Loucy (cell line): ENCODE measurements around the gene LAMTOR4.

Experiments
- H2AFZ ChIP-seq: fragments of 200-600 bp; sonication (generic); 2 replicates; pipeline ENCODE4 v1.6.0; 2016; ENCODE audit warnings: antibody characterized with exemption, mild to moderate bottlenecking, low read length, moderate library complexity
- H3F3A ChIP-seq: fragments of 200-600 bp; 2 replicates; pipeline ENCODE4 v1.6.0; 2016; ENCODE audit warnings: antibody characterized with exemption, low read depth, mild to moderate bottlenecking
- H3K27me3 ChIP-seq: fragments of 200-600 bp; sonication (generic); 2 replicates; pipeline ENCODE4 v1.6.1; 2014; ENCODE audit warnings: low read length, mild to moderate bottlenecking; ENCODE audit not compliant: insufficient read depth, poor library complexity, severe bottlenecking
- H3K36me3 ChIP-seq: fragments of 200-600 bp; sonication (generic); 2 replicates; pipeline ENCODE4 v1.6.1; 2016; ENCODE audit warnings: low read length; ENCODE audit not compliant: insufficient read depth
- H3K4me1 ChIP-seq: fragments of 200-600 bp; sonication (generic); 2 replicates; pipeline ENCODE4 v1.5.1; 2014; ENCODE audit warnings: low read length, mild to moderate bottlenecking; ENCODE audit not compliant: insufficient read depth, poor library complexity, severe bottlenecking
- H3K4me2 ChIP-seq: fragments of 200-600 bp; sonication (generic); 2 replicates; pipeline ENCODE4 v1.6.0; 2014; ENCODE audit warnings: antibody characterized with exemption, low read length, low read depth, mild to moderate bottlenecking; ENCODE audit not compliant: poor library complexity, severe bottlenecking
- H3K4me3 ChIP-seq: fragments of 200-600 bp; sonication (generic); 2 replicates; pipeline ENCODE4 v1.5.1; 2014; ENCODE audit warnings: low read length, mild to moderate bottlenecking, mixed read lengths; ENCODE audit not compliant: poor library complexity, severe bottlenecking
- H3K79me2 ChIP-seq: fragments of 200-600 bp; sonication (generic); 2 replicates; pipeline ENCODE4 v1.6.1; 2014; ENCODE audit warnings: low read length; ENCODE audit not compliant: insufficient read depth
- H3K9ac ChIP-seq: fragments of 200-600 bp; sonication (generic); 2 replicates; pipeline ENCODE4 v1.6.0; 2014; ENCODE audit warnings: mild to moderate bottlenecking, low read depth, low read length, moderate library complexity; ENCODE audit not compliant: poor library complexity, severe bottlenecking
- H3K9me2 ChIP-seq: fragments of 200-600 bp; sonication (generic); replicated peaks from 2 replicates; pipeline ENCODE4 v1.6.1; 2016; ENCODE audit warnings: low read depth, low read length, mixed read lengths
- H3K9me3 ChIP-seq: fragments of 200-600 bp; sonication (generic); 2 replicates; pipeline ENCODE4 v1.6.1; 2014; ENCODE audit warnings: mild to moderate bottlenecking, antibody characterized with exemption, low read length, low read depth; ENCODE audit not compliant: insufficient read depth
- H4K20me1 ChIP-seq: fragments of 200-600 bp; sonication (generic); 2 replicates; pipeline ENCODE4 v1.6.0; 2014; ENCODE audit warnings: antibody characterized with exemption, low read length, mild to moderate bottlenecking; ENCODE audit not compliant: insufficient read depth, poor library complexity, severe bottlenecking
- EZH2phosphoT487 ChIP-seq: fragments of 200-600 bp; IDR thresholded peaks from 2 replicates; pipeline ENCODE4 v1.6.1; 2018; ENCODE audit warnings: antibody characterized with exemption, mild to moderate bottlenecking, moderate library complexity, borderline replicate concordance
- TF ChIP-seq, protein P1 (sequence below): fragments of 200-600 bp; sonication (generic); conservative IDR thresholded peaks from 2 replicates; pipeline ENCODE4 v1.5.1; 2014; ENCODE audit warnings: mild to moderate bottlenecking, antibody characterized with exemption, low read length

The LAMTOR4 gene

GRCh38 chr7:100148559-100149328, at the start of gene LAMTOR4:
LAMTOR4 (plus strand) TSS chr7:100148918; CDS start chr7:100148973, 55 bp downstream.
- peak within 1 kb of the TSS; percentile 91 for H2AFZ ChIP-seq
- H3K36me3 ChIP-seq, result peaks cover 4% of the 10 kb centered on the region; the same call in 1 of the 2 replicates

GRCh38 chr7:100099452-100099851, 49.3 kb upstream of the LAMTOR4 start:
- Histone ChIP-seq H3K9me2 (no peaks in the 10 kb centered on the region), H3K4me2 (peak overlapping the region; percentile 90), H3K9me3 (no peaks in the 10 kb centered on the region), H2AFZ (no peak overlapping the region), H3K79me2 (peaks cover 82% of the 10 kb centered on the region), H3K27me3 (peaks cover 9% of the 10 kb centered on the region), H3K4me1 (peaks cover 31% of the 10 kb centered on the region), H4K20me1 (peaks cover 60% of the 10 kb centered on the region), H3K4me3 (peak overlapping the region; percentile 98), H3K9ac (peak overlapping the region; percentile 100), H3F3A (0 out of 2 replicates have a peak, but pooled peaks cover 2% of the 10 kb centered on the region), H3K36me3 (peaks cover 58% of the 10 kb centered on the region)
- TF ChIP-seq EZH2phosphoT487, result no peak
- TF ChIP-seq, protein P1, sequence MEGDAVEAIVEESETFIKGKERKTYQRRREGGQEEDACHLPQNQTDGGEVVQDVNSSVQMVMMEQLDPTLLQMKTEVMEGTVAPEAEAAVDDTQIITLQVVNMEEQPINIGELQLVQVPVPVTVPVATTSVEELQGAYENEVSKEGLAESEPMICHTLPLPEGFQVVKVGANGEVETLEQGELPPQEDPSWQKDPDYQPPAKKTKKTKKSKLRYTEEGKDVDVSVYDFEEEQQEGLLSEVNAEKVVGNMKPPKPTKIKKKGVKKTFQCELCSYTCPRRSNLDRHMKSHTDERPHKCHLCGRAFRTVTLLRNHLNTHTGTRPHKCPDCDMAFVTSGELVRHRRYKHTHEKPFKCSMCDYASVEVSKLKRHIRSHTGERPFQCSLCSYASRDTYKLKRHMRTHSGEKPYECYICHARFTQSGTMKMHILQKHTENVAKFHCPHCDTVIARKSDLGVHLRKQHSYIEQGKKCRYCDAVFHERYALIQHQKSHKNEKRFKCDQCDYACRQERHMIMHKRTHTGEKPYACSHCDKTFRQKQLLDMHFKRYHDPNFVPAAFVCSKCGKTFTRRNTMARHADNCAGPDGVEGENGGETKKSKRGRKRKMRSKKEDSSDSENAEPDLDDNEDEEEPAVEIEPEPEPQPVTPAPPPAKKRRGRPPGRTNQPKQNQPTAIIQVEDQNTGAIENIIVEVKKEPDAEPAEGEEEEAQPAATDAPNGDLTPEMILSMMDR, result no peak

More at GRCh38 chr7:100148559-100149328, at the start of gene LAMTOR4:
- Histone ChIP-seq H3K9ac (peak within 1 kb of the TSS; percentile 95), H3K27me3 (no peaks in the 10 kb centered on the region), H3K4me1 (peaks cover 19% of the 10 kb centered on the region), H3K9me2 (no peaks in the 10 kb centered on the region), H3K4me3 (peak within 1 kb of the TSS; percentile 97), H3K9me3 (no peaks in the 10 kb centered on the region), H4K20me1 (peaks cover 4% of the 10 kb centered on the region), H3K4me2 (peak within 1 kb of the TSS; percentile 93), H3F3A (no peaks in the 10 kb centered on the region), H3K79me2 (peaks cover 30% of the 10 kb centered on the region)
- TF ChIP-seq, protein P1, result no peak
- no peak for TF ChIP-seq EZH2phosphoT487

DNA sequence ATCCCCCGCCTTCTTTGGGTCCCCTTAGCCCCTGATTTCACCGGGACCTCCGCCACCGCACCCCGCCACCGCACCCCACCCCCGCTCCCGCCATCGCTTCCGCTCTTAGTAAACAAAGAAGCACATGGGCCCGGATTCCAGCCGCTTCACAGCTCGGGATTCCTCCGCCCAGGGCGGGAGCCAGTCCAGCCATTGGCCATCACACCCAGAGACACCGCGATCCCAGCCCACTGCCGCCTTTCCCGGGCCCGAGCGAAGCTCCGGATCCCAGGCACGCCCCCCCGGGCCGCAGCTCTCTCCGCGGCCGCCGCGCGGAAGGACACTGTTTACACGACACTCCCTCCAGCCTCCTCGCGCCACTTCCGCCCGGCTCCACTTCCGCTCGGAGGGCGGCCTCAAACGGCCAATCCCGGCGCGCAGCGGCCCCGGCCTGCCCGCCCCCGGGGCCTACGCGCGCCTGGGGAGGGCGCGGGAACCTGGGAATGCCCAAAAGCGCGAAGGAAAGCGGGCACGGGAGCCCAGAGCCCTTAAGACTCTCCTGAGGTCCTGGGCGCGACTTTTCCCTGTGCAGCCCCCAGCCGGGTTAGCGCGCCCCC, 48.2 kb upstream of the LAMTOR4 start:
- peaks cover 47% of the 10 kb centered on the region for H3K36me3 ChIP-seq
- H3K27me3 ChIP-seq, result peaks cover 9% of the 10 kb centered on the region
- H3K4me1 ChIP-seq, result peaks cover 31% of the 10 kb centered on the region
- H3K9me3 ChIP-seq, result no peaks in the 10 kb centered on the region
- peaks cover 71% of the 10 kb centered on the region for H3K79me2 ChIP-seq
- peak overlapping the region; percentile 100 for H3K9ac ChIP-seq
- no peaks in the 10 kb centered on the region for H3K9me2 ChIP-seq
- no peak for TF ChIP-seq EZH2phosphoT487
- TF ChIP-seq, protein P1, result no peak
- peak overlapping the region; percentile 90 for H3K4me2 ChIP-seq
- peaks cover 50% of the 10 kb centered on the region for H4K20me1 ChIP-seq
- H3F3A ChIP-seq, result no peaks in the 10 kb centered on the region
- H2AFZ ChIP-seq, result peak overlapping the region; percentile 58
- H3K4me3 ChIP-seq, result peak overlapping the region; percentile 98
